Measurements from ENCODE around the gene RIMS1. TPM values are rescaled to one million over a fixed set of nuclear protein-coding genes. Genes with fewer than 3 reads are reported as not detected.

Gene RIMS1
- total and polyA plus RNA-seq, 12 donors, result 0.06 to 9.2 (median 1.5) TPM; not detected in 2

DNA sequence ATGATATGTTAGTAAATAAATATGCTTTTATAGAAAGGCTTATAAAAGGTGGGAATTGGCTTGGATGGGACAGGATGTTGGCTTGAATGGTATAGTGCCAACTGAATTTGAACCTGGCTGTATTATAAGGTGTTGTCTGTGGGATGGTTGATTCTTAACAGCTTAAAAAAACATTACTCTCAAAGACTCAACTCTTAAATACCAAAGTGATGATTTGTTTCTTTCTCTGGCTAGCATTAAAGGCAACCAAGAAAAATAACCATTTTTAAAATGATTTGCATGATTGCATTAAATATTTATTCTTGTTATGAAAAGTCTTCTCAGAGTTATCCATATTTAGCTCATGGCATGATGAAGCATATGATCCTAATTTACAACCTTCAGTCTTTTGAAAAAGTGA lies 216.2 kb downstream of the RIMS1 start:
- Histone ChIP-seq H3K27me3 (no peaks in the 10 kb centered on the region), H3K4me3 (no peak overlapping the region), H3K9me3 (replicated peaks in 1 of 3) (no peaks in the 10 kb centered on the region), H3K36me3 (replicated peaks in 1 of 2) (no peaks in the 10 kb centered on the region), H3K27ac (no peak overlapping the region), H3K4me1 (replicated peaks in 1 of 2) (no peaks in the 10 kb centered on the region)
- no peak for DNase-seq
- no peak for TF ChIP-seq POLR2A (IDR thresholded peaks at IDR 0.05)
- TF ChIP-seq CTCF (IDR thresholded peaks at IDR 0.05), result no peak
- intact Hi-C loops (cut with DNase I), result no loop called here

- no peaks in the 10 kb centered on the region for H3K4me1 ChIP-seq (replicated peaks in 1 of 2)
- no peaks in the 10 kb centered on the region for H3K27me3 ChIP-seq
- DNase-seq, result no peak
- no peak overlapping the region for H3K27ac ChIP-seq
- no peak overlapping the region for H3K4me3 ChIP-seq
- WGBS, 4 donors, result 34 to 44% (median 41%) methylated on average over 2 of the region's 2 CpGs
- intact Hi-C loops (cut with DNase I), result no loop called here
- no peaks in the 10 kb centered on the region for H3K36me3 ChIP-seq (replicated peaks in 1 of 2)
- no peaks in the 10 kb centered on the region for H3K9me3 ChIP-seq (replicated peaks in 1 of 3)
- TF ChIP-seq CTCF (IDR thresholded peaks at IDR 0.05) (no peak), POLR2A (IDR thresholded peaks at IDR 0.05) (no peak)
Measured at GRCh38 chr6:72111611-72112010, 225.3 kb downstream of the RIMS1 start.

DNA sequence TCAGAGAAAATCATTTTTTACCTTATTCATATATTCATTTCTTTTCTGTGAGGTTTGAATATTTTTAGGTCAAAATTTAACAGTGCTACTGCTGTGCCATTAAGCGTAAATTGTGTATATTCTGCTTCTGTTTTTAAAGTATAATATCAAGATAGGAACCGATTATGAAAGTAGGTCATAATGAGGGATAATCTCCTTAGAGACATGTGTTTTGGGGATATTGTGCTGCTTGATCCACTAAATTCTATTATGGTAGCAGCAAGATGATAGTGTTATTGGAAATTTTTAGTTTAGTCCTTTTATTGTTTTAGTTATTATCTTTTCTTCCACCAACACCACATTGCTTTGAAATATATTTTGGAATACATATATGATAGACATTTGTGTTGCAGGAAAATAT lies 244.0 kb downstream of the RIMS1 start:
- no peak for DNase-seq
- no peaks in the 10 kb centered on the region for H3K9me3 ChIP-seq (replicated peaks in 1 of 3)
- 70 to 83% (median 76%) methylated on average over 2 of the region's 2 CpGs for WGBS, 4 donors
- H3K27me3 ChIP-seq, result no peaks in the 10 kb centered on the region
- H3K4me1 ChIP-seq (replicated peaks in 1 of 2), result no peaks in the 10 kb centered on the region
- H3K27ac ChIP-seq, result no peak overlapping the region
- intact Hi-C loops (cut with DNase I), result no loop called here
- no peaks in the 10 kb centered on the region for H3K36me3 ChIP-seq (replicated peaks in 1 of 2)
- TF ChIP-seq CTCF (IDR thresholded peaks at IDR 0.05) (no peak), POLR2A (IDR thresholded peaks at IDR 0.05) (no peak)
- H3K4me3 ChIP-seq, result no peak overlapping the region

- no peaks in the 10 kb centered on the region for H3K36me3 ChIP-seq (replicated peaks in 1 of 2)
- no peaks in the 10 kb centered on the region for H3K27me3 ChIP-seq
- H3K4me3 ChIP-seq, result no peak overlapping the region
- H3K9me3 ChIP-seq (replicated peaks in 1 of 3), result no peaks in the 10 kb centered on the region
- intact Hi-C loops (cut with DNase I), result no loop called here
- DNase-seq, result no peak
- 57 to 69% (median 64%) methylated on average over 1 of the region's 1 CpG for WGBS, 4 donors
- no peak for TF ChIP-seq CTCF (IDR thresholded peaks at IDR 0.05)
- no peak for TF ChIP-seq POLR2A (IDR thresholded peaks at IDR 0.05)
- no peak overlapping the region for H3K27ac ChIP-seq
- no peaks in the 10 kb centered on the region for H3K4me1 ChIP-seq (replicated peaks in 1 of 2)
Measured at GRCh38 chr6:72132427-72132826, 246.1 kb downstream of the RIMS1 start.

Data from adrenal gland (tissue), 12 donors.